Measurements from ENCODE around the gene HHAT.

HHAT gene

GRCh38 chr1:210663730-210664573, 335.2 kb downstream of the HHAT start:
- H3K4me3 ChIP-seq (ENCODE audit: low read depth, low read length): no peak overlapping the region
- TF ChIP-seq, protein P1, sequence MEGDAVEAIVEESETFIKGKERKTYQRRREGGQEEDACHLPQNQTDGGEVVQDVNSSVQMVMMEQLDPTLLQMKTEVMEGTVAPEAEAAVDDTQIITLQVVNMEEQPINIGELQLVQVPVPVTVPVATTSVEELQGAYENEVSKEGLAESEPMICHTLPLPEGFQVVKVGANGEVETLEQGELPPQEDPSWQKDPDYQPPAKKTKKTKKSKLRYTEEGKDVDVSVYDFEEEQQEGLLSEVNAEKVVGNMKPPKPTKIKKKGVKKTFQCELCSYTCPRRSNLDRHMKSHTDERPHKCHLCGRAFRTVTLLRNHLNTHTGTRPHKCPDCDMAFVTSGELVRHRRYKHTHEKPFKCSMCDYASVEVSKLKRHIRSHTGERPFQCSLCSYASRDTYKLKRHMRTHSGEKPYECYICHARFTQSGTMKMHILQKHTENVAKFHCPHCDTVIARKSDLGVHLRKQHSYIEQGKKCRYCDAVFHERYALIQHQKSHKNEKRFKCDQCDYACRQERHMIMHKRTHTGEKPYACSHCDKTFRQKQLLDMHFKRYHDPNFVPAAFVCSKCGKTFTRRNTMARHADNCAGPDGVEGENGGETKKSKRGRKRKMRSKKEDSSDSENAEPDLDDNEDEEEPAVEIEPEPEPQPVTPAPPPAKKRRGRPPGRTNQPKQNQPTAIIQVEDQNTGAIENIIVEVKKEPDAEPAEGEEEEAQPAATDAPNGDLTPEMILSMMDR (IDR thresholded peaks at IDR 0.05; ENCODE audit: borderline replicate concordance, insufficient read depth, low read depth, low read length): no peak

- TF ChIP-seq, protein P1 (IDR thresholded peaks at IDR 0.05; ENCODE audit: borderline replicate concordance, insufficient read depth, low read depth, low read length): no peak
- no peak overlapping the region for H3K4me3 ChIP-seq (ENCODE audit: low read depth, low read length)
These were observed 341.2 kb downstream of the HHAT start for GRCh38 chr1:210669951-210670350.

DNA sequence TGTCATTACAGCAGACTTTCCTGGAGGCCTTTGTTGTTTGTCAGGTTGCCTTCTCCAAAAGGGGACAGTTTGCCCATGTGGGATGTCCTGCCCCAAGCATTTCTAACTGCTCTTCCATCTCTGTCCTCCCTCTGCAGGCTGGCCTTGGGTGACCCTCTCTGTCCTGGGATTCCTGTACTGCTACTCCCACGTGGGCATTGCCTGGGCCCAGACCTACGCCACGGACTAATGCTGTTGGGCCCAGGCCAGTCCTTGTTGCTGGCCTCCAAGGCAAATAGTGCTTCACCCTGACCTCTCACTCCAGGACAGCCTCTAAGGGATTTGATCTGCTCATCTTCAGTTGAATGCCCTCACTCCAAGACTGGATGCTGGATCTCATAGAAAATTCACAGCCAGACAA, 345.4 kb downstream of the HHAT start:
- TF ChIP-seq, protein P1 (IDR thresholded peaks at IDR 0.05; ENCODE audit: borderline replicate concordance, insufficient read depth, low read depth, low read length): no peak
- H3K4me3 ChIP-seq (ENCODE audit: low read depth, low read length): no peak overlapping the region

DNA sequence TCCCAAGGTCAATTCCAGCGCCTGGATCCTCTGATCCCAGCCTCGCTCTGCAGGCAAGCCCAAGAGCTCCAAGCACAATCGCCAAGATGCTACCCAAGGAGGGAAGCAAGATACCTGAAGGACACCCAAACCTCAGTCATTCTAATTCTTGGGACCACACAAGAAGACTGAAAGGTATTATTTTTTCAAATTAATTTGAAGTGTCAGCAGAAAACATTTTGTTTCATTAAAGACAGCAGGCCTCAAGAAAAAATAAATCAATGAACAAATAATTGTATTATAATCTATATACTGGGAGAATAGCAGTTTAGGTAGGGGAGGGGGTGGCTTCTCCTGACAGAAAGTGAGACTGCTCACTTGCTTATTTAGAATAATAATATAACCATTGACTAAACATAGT, 347.8 kb downstream of the HHAT start:
- TF ChIP-seq, protein P1 (IDR thresholded peaks at IDR 0.05; ENCODE audit: borderline replicate concordance, insufficient read depth, low read depth, low read length): no peak
- no peak overlapping the region for H3K4me3 ChIP-seq (ENCODE audit: low read depth, low read length)

- H3K4me3 ChIP-seq (ENCODE audit: low read depth, low read length): no peak overlapping the region
- TF ChIP-seq, protein P1 (IDR thresholded peaks at IDR 0.05; ENCODE audit: borderline replicate concordance, insufficient read depth, low read depth, low read length): no peak
These were observed 348.8 kb downstream of the HHAT start for GRCh38 chr1:210677533-210677932.

DNA sequence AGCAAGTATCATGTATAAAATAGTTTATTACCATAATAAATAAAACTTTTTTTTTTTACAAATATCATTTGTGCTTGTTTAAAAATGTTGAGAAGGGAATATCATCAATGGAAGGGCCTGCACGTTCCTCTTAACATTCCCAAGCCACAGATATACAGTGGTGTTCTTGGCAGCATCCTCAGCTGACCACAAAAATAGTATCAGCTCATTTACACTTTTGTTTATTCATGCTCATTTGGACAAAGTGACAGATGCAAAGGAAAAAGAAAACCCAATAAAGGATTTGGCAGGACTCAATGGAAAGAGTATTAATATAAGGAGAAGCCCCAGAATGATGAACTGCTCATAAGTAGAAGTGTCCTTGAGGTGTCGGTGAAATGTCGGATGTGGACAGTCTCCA, 349.6 kb downstream of the HHAT start:
- TF ChIP-seq, protein P1 (IDR thresholded peaks at IDR 0.05; ENCODE audit: borderline replicate concordance, insufficient read depth, low read depth, low read length): no peak
- H3K4me3 ChIP-seq (ENCODE audit: low read depth, low read length): no peak overlapping the region

DNA sequence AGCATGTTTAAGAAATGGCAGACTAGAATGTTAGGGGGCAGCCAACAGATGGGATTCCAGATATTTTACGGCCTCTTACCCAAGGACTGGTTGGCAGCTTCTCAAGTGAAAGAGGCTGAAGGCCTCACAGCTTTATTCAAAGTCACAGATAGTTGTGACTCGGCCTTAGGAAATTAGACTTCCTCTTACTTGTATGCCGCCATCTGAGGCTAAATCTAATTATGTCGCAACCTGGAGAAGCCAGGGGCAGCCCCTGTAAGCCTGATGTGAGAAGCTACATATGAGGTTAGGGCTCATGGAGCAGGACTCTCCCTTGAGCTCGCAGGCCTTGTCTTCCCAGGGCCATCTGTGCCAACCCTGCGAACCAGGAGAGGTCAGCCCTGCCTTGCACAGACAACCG, 352.5 kb downstream of the HHAT start:
- TF ChIP-seq, protein P1 (IDR thresholded peaks at IDR 0.05; ENCODE audit: borderline replicate concordance, insufficient read depth, low read depth, low read length): no peak
- no peak overlapping the region for H3K4me3 ChIP-seq (ENCODE audit: low read depth, low read length)

Data from GM12875 (cell line).